ENCODE results near the gene HIC1.

HIC1 gene

GRCh38 chr17:2110436-2110835 is 55.5 kb downstream of the HIC1 start:
- no peak for TF ChIP-seq CTCF (conservative IDR thresholded peaks at IDR 0.05; ENCODE audit: low read depth, low read length)
- Histone ChIP-seq H3K79me2 (ENCODE audit: insufficient read depth, low read depth) (no peaks in the 10 kb centered on the region), H3K36me3 (ENCODE audit: insufficient read depth) (no peaks in the 10 kb centered on the region), H3K4me1 (ENCODE audit: low read depth, poor library complexity, severe bottlenecking) (peaks cover 33% of the 10 kb centered on the region), H3K27me3 (ENCODE audit: insufficient read depth, low read depth) (no peaks in the 10 kb centered on the region), H3K27ac (no peak overlapping the region), H3K9ac (no peak overlapping the region), H3K4me2 (no peak overlapping the region), H2AFZ (ENCODE audit: low read depth) (no peak overlapping the region), H3K4me3 (IDR thresholded peaks at IDR 0.05; ENCODE audit: insufficient read depth, low read depth, low read length) (no peak overlapping the region), H4K20me1 (ENCODE audit: insufficient read depth) (no peaks in the 10 kb centered on the region)

GRCh38 chr17:2111691-2112090 is 56.8 kb downstream of the HIC1 start:
- H3K9ac ChIP-seq, result no peak overlapping the region
- H3K36me3 ChIP-seq (ENCODE audit: insufficient read depth), result no peaks in the 10 kb centered on the region
- H4K20me1 ChIP-seq (ENCODE audit: insufficient read depth), result no peaks in the 10 kb centered on the region
- no peaks in the 10 kb centered on the region for H3K27me3 ChIP-seq (ENCODE audit: insufficient read depth, low read depth)
- H2AFZ ChIP-seq (ENCODE audit: low read depth), result no peak overlapping the region
- H3K4me2 ChIP-seq, result no peak overlapping the region
- H3K79me2 ChIP-seq (ENCODE audit: insufficient read depth, low read depth), result no peaks in the 10 kb centered on the region
- TF ChIP-seq CTCF (conservative IDR thresholded peaks at IDR 0.05; ENCODE audit: low read depth, low read length), result no peak
- H3K4me1 ChIP-seq (ENCODE audit: low read depth, poor library complexity, severe bottlenecking), result peaks cover 20% of the 10 kb centered on the region
- H3K4me3 ChIP-seq (IDR thresholded peaks at IDR 0.05; ENCODE audit: insufficient read depth, low read depth, low read length), result no peak overlapping the region
- H3K27ac ChIP-seq, result no peak overlapping the region
